ENCODE data around the gene AUTS2.

AUTS2 gene

GRCh38 chr7:70719125-70719524, 1120.8 kb downstream of the AUTS2 start:
- H3K4me3 ChIP-seq (ENCODE audit: low read depth, low read length): no peak overlapping the region
- TF ChIP-seq CTCF (IDR thresholded peaks at IDR 0.05; ENCODE audit: borderline replicate concordance, insufficient read depth, low read depth, low read length): no peak

- no peak overlapping the region for H3K4me3 ChIP-seq (ENCODE audit: low read depth, low read length)
- no peak for TF ChIP-seq CTCF (IDR thresholded peaks at IDR 0.05; ENCODE audit: borderline replicate concordance, insufficient read depth, low read depth, low read length)
Observed at GRCh38 chr7:70720191-70720873, 1122.1 kb downstream of the AUTS2 start.

GRCh38 chr7:70721500-70721899, 1123.2 kb downstream of the AUTS2 start:
- no peak for TF ChIP-seq CTCF (IDR thresholded peaks at IDR 0.05; ENCODE audit: borderline replicate concordance, insufficient read depth, low read depth, low read length)
- H3K4me3 ChIP-seq (ENCODE audit: low read depth, low read length): no peak overlapping the region

- H3K4me3 ChIP-seq (ENCODE audit: low read depth, low read length): no peak overlapping the region
- TF ChIP-seq CTCF (IDR thresholded peaks at IDR 0.05; ENCODE audit: borderline replicate concordance, insufficient read depth, low read depth, low read length): no peak
Observed at GRCh38 chr7:70723339-70723738, 1125.1 kb downstream of the AUTS2 start.

- no peak overlapping the region for H3K4me3 ChIP-seq (ENCODE audit: low read depth, low read length)
- no peak for TF ChIP-seq CTCF (IDR thresholded peaks at IDR 0.05; ENCODE audit: borderline replicate concordance, insufficient read depth, low read depth, low read length)
Observed at GRCh38 chr7:70725448-70725847, 1127.2 kb downstream of the AUTS2 start.

- TF ChIP-seq CTCF (IDR thresholded peaks at IDR 0.05; ENCODE audit: borderline replicate concordance, insufficient read depth, low read depth, low read length): no peak
- H3K4me3 ChIP-seq (ENCODE audit: low read depth, low read length): no peak overlapping the region
Observed at GRCh38 chr7:70726294-70726693, 1128.0 kb downstream of the AUTS2 start.

- H3K4me3 ChIP-seq (ENCODE audit: low read depth, low read length): no peak overlapping the region
- TF ChIP-seq CTCF (IDR thresholded peaks at IDR 0.05; ENCODE audit: borderline replicate concordance, insufficient read depth, low read depth, low read length): no peak
Observed at GRCh38 chr7:70726951-70727378, 1128.7 kb downstream of the AUTS2 start.

Measured in GM12875 (cell line).